Measurements from ENCODE around the gene RPP25L. TPM values are rescaled to one million over a fixed set of nuclear protein-coding genes. Genes with fewer than 3 reads are reported as not detected.
A peak's percentile ranks its signal among the peaks of the same experiment; 100 is the strongest.

Gene RPP25L
- total RNA-seq, 1 donor from 2014 or later: 31.4 TPM

DNA sequence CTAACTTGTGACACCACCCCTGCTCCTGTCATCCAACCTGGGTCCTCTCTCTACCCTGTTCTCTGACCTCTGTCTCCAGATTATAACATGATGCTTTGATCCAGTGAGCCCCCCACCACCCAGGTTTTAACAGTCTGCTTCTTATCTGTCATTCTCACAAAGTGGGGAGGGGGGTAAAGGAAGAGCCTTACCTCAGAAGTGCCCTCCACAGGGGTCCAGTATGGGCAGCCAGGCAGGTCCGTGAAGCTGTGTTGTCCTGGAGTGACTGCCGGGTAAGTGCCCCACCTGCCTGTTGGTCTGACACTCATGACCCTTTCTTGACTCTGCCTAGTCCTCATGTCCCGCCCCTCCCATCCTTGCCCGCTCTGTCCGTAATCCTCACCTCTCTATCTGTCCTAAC is 43.5 kb upstream of the RPP25L start:
- peaks cover 59% of the 10 kb centered on the region for H3K4me1 ChIP-seq
- peak overlapping the region in 1 of 2 donors; percentile 13 for H3K4me3 ChIP-seq
- intact Hi-C loops (cut with DNase I): no loop called here
- no peaks in the 10 kb centered on the region for H3K27me3 ChIP-seq
- TF ChIP-seq, protein P1, sequence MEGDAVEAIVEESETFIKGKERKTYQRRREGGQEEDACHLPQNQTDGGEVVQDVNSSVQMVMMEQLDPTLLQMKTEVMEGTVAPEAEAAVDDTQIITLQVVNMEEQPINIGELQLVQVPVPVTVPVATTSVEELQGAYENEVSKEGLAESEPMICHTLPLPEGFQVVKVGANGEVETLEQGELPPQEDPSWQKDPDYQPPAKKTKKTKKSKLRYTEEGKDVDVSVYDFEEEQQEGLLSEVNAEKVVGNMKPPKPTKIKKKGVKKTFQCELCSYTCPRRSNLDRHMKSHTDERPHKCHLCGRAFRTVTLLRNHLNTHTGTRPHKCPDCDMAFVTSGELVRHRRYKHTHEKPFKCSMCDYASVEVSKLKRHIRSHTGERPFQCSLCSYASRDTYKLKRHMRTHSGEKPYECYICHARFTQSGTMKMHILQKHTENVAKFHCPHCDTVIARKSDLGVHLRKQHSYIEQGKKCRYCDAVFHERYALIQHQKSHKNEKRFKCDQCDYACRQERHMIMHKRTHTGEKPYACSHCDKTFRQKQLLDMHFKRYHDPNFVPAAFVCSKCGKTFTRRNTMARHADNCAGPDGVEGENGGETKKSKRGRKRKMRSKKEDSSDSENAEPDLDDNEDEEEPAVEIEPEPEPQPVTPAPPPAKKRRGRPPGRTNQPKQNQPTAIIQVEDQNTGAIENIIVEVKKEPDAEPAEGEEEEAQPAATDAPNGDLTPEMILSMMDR (IDR thresholded peaks at IDR 0.05): no peak
- TF ChIP-seq POLR2AphosphoS5 (IDR thresholded peaks at IDR 0.05; ENCODE audit: insufficient read depth in 1 of 2, low read depth in 1 of 2) (no peak), POLR2A (IDR thresholded peaks at IDR 0.05) (no peak)
- DNase-seq (ENCODE audit: extremely low spot score in 2 of 2): no peak
- H3K36me3 ChIP-seq: no peaks in the 10 kb centered on the region
- no peaks in the 10 kb centered on the region for H3K9me3 ChIP-seq
- H3K27ac ChIP-seq: peak overlapping the region; percentile 87

DNA sequence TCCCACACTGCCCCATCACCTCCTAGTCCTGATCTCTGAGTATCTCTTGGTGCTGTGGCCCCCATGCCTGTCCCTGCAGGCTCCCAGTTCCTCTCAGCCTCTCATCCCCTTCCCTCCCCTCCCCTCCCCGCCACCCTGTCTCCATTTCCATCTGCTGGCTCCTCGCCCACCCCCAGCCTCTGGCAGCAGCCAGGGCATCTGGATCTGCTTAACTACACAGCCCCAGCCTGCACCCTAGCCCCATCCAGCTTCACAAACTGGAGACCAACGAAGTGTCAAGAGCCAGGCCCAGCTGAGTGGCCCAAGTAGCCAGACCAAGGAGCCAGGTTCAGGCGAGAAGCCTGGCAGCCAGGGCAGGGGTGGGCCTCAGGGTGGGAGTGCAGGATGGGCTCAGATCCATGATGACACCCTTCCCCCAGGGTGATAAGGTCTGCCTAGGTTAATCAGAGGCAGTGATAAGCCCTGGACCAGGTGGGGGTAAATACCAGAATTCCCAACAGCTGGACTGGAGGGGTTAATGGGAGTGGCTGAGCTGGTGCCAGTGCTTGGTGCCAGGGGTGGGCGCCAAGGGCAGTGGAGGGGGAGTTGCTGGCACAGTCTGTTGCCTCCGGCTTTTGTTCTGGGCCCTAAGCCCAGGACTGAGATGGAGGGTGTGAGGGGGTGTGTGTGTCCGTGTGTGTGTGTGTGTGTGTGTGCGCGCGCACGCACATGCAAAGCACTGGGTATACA is 42.6 kb upstream of the RPP25L start:
- Histone ChIP-seq H3K27ac (peak overlapping the region; percentile 87), H3K27me3 (no peaks in the 10 kb centered on the region), H3K4me1 (peaks cover 59% of the 10 kb centered on the region), H3K36me3 (peaks cover 0 to 4% of the 10 kb centered on the region in 2 donors), H3K4me3 (peak overlapping the region; percentile 13 to 17), H3K9me3 (no peaks in the 10 kb centered on the region)
- intact Hi-C loops (cut with DNase I): no loop called here
- no peak for DNase-seq (ENCODE audit: extremely low spot score in 2 of 2)
- peak in 1 of 2 donors; percentile 78 for TF ChIP-seq POLR2AphosphoS5 (IDR thresholded peaks at IDR 0.05; ENCODE audit: insufficient read depth in 1 of 2, low read depth in 1 of 2)
- TF ChIP-seq POLR2A (IDR thresholded peaks at IDR 0.05): no peak

DNA sequence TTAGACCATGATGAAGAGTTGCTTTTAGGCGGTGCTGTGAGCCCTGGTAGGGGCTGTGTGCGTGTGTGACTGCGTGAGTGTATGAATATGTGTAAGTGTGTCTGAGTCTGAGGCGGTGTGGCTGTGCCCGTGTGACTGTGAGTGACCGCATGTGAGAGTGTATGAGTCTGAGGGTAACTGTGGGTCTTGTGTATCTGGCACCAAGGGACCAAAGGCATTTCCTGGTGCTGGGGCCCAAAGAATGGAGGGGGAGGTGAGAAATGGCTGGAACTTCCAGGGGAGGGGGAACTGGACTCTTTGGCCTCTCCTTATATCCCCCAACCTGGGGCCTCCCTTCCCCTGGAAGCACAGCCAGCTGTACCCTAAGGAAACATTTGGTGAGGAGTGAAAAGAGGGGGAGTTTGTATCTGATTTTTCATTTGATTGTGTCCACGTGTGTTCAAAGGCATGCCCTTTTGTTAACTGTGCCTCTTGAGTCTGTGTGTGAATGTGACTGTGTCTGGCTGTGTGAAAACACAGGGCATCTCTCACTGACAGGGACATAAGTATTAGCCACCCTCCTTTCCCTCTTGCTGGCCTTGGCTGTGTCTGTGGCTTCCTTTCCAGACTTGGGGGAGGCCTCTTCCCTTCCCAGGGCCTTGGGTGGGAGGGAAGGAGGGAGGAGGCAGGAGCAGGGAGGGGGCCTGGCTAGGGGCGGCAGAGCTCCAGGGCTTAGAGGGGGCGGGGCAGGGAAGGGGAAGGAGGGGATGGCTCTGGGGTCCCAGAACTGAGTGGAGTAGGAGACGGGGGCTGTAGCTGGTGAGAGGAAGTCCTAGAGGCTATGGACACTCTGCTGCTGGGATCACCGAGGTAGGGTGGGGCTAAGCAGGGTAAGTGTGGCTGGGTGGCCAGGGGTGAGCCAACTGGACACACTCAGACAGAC is 41.5 kb upstream of the RPP25L start:
- H3K9me3 ChIP-seq: no peaks in the 10 kb centered on the region
- no peak for DNase-seq (ENCODE audit: extremely low spot score in 2 of 2)
- TF ChIP-seq POLR2A (IDR thresholded peaks at IDR 0.05): no peak
- TF ChIP-seq, protein P1 (IDR thresholded peaks at IDR 0.05): no peak
- TF ChIP-seq POLR2AphosphoS5 (IDR thresholded peaks at IDR 0.05; ENCODE audit: insufficient read depth in 1 of 2, low read depth in 1 of 2): no peak
- no peaks in the 10 kb centered on the region for H3K27me3 ChIP-seq
- peak overlapping the region; percentile 37 to 45 for H3K4me3 ChIP-seq
- H3K27ac ChIP-seq: peak overlapping the region; percentile 87
- H3K36me3 ChIP-seq: peaks cover 0 to 14% of the 10 kb centered on the region in 2 donors
- intact Hi-C loops (cut with DNase I): no loop called here
- H3K4me1 ChIP-seq: peaks cover 59% of the 10 kb centered on the region

DNA sequence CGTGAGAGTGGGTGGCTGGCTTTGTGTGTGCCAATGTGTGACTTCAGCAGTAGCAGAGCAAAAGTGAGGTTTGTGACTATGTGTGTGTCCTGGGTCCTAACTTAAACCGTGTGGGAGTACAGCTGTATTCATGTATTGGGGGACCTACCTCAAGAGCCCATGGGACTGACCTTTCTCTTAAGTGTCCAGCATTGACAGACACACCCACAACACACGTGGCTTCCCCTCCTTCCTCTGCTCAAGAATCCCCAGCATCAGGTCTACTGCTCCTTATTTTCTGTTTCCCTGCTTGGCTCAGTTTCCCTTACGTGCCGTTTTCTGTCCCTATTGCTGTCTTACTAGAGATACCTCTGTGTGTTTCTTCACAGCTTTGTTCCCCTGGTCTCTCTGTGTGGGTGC is 40.7 kb upstream of the RPP25L start:
- Histone ChIP-seq H3K4me1 (peaks cover 67% of the 10 kb centered on the region), H3K9me3 (no peaks in the 10 kb centered on the region), H3K36me3 (peaks cover 0 to 15% of the 10 kb centered on the region in 2 donors), H3K4me3 (peak overlapping the region; percentile 37 to 45), H3K27me3 (no peaks in the 10 kb centered on the region), H3K27ac (peak overlapping the region; percentile 87)
- TF ChIP-seq POLR2A (IDR thresholded peaks at IDR 0.05): no peak
- TF ChIP-seq POLR2AphosphoS5 (IDR thresholded peaks at IDR 0.05; ENCODE audit: insufficient read depth in 1 of 2, low read depth in 1 of 2): no peak
- TF ChIP-seq, protein P1 (IDR thresholded peaks at IDR 0.05): no peak
- intact Hi-C loops (cut with DNase I): no loop called here
- no peak for DNase-seq (ENCODE audit: extremely low spot score in 2 of 2)

DNA sequence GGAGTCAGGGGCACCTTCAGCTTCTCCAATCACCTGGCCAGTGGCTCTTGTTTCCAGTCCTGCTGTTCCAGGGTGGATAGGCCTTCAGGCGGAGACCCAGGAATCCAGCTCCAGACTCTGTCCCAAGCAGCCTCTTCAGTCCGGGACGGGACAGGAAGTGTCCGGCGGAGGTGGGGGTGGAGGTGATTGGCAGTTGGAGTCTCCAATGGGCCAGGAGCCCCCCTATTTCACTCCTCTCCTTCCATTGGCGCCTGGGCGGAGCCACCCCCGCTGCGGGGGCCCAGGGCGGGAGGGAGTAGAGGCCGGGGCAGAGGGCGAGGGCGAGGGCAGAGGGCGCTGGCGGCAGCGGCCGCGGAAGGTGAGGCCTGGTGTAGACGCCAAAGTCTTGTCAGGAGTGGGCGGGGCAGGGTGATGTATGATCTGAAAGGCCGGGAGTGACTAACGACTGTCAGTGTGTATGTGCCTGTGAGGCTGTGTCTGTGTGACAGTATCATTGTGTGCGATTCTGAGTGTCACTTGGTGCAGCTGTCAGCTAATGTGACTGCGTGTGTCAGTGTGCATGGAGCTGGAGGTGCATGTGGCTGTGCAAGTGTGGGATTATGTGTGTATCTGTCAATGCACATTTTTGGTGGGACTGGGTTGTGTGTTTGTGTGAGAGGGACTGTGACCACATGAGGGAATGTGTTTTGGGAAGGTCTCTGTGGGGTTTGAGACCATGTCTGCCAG is 40.1 kb upstream of the RPP25L start, which contains the start of gene IL11RA:
Gene IL11RA (plus strand): TSS at position 310 of the 726 bp plus-strand sequence. CDS start 3,033 bp downstream, outside the sequence.
- H3K27ac ChIP-seq: peak within 1 kb of the TSS; percentile 87
- H3K9me3 ChIP-seq: no peaks in the 10 kb centered on the region
- H3K4me3 ChIP-seq: peak within 1 kb of the TSS; percentile 37 to 45
- no peaks in the 10 kb centered on the region for H3K27me3 ChIP-seq
- TF ChIP-seq POLR2AphosphoS5 (IDR thresholded peaks at IDR 0.05; ENCODE audit: insufficient read depth in 1 of 2, low read depth in 1 of 2): peak; percentile 47 to 88
- TF ChIP-seq, protein P1 (IDR thresholded peaks at IDR 0.05): no peak
- peaks cover 0 to 15% of the 10 kb centered on the region in 2 donors for H3K36me3 ChIP-seq
- intact Hi-C loops (cut with DNase I): no loop called here
- DNase-seq (ENCODE audit: extremely low spot score in 2 of 2): no peak
- peaks cover 73% of the 10 kb centered on the region for H3K4me1 ChIP-seq
